ENCODE data around the gene NKX2-2. TPM values are rescaled to one million over a fixed set of nuclear protein-coding genes. Genes with fewer than 3 reads are reported as not detected.

NKX2-2 gene
- total RNA-seq, 4 donors from 2014 or later = 1.7 to 3.9 (median 2.9) TPM

- no peak for TF ChIP-seq POLR2A (IDR thresholded peaks at IDR 0.05)
- TF ChIP-seq, protein P1, sequence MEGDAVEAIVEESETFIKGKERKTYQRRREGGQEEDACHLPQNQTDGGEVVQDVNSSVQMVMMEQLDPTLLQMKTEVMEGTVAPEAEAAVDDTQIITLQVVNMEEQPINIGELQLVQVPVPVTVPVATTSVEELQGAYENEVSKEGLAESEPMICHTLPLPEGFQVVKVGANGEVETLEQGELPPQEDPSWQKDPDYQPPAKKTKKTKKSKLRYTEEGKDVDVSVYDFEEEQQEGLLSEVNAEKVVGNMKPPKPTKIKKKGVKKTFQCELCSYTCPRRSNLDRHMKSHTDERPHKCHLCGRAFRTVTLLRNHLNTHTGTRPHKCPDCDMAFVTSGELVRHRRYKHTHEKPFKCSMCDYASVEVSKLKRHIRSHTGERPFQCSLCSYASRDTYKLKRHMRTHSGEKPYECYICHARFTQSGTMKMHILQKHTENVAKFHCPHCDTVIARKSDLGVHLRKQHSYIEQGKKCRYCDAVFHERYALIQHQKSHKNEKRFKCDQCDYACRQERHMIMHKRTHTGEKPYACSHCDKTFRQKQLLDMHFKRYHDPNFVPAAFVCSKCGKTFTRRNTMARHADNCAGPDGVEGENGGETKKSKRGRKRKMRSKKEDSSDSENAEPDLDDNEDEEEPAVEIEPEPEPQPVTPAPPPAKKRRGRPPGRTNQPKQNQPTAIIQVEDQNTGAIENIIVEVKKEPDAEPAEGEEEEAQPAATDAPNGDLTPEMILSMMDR (IDR thresholded peaks at IDR 0.05) = no peak
These were observed 8.0 kb upstream of the NKX2-2 start for GRCh38 chr20:21521596-21522480.

GRCh38 chr20:21520702-21521595, 7.1 kb upstream of the NKX2-2 start:
- Histone ChIP-seq H3K4me3 (no peak overlapping the region), H3K36me3 (no peaks in the 10 kb centered on the region), H3K27me3 (peaks cover 0 to 50% of the 10 kb centered on the region in 2 donors), H3K27ac (no peak overlapping the region), H3K9me3 (no peaks in the 10 kb centered on the region), H3K4me1 (peaks cover 0 to 16% (median 0%) of the 10 kb centered on the region in 4 donors)
- DNase-seq = peak in 1 of 3 donors; percentile 18
- TF ChIP-seq, protein P1 (IDR thresholded peaks at IDR 0.05) = no peak
- TF ChIP-seq POLR2A (IDR thresholded peaks at IDR 0.05) = no peak

More at GRCh38 chr20:21521596-21522480, 8.0 kb upstream of the NKX2-2 start:
- H3K27ac ChIP-seq = no peak overlapping the region
- peak overlapping the region in 3 of 4 donors; percentile 16 to 20 (median 18) for H3K4me3 ChIP-seq
- peak in 1 of 3 donors; percentile 26 for DNase-seq
- peaks cover 0 to 41% of the 10 kb centered on the region in 2 donors for H3K27me3 ChIP-seq
- peaks cover 0 to 16% (median 0%) of the 10 kb centered on the region in 4 donors for H3K4me1 ChIP-seq
- H3K36me3 ChIP-seq = no peaks in the 10 kb centered on the region
- H3K9me3 ChIP-seq = no peaks in the 10 kb centered on the region

GRCh38 chr20:21519136-21519584, 5.3 kb upstream of the NKX2-2 start:
- H3K27ac ChIP-seq = no peak overlapping the region
- H3K9me3 ChIP-seq = no peaks in the 10 kb centered on the region
- H3K4me1 ChIP-seq = peaks cover 0 to 31% (median 0%) of the 10 kb centered on the region in 4 donors
- H3K27me3 ChIP-seq = peaks cover 0 to 66% of the 10 kb centered on the region in 2 donors
- TF ChIP-seq POLR2A (IDR thresholded peaks at IDR 0.05) = no peak
- TF ChIP-seq, protein P1 (IDR thresholded peaks at IDR 0.05) = no peak
- peak in 1 of 3 donors; percentile 19 for DNase-seq
- no peaks in the 10 kb centered on the region for H3K36me3 ChIP-seq
- H3K4me3 ChIP-seq = no peak overlapping the region

DNA sequence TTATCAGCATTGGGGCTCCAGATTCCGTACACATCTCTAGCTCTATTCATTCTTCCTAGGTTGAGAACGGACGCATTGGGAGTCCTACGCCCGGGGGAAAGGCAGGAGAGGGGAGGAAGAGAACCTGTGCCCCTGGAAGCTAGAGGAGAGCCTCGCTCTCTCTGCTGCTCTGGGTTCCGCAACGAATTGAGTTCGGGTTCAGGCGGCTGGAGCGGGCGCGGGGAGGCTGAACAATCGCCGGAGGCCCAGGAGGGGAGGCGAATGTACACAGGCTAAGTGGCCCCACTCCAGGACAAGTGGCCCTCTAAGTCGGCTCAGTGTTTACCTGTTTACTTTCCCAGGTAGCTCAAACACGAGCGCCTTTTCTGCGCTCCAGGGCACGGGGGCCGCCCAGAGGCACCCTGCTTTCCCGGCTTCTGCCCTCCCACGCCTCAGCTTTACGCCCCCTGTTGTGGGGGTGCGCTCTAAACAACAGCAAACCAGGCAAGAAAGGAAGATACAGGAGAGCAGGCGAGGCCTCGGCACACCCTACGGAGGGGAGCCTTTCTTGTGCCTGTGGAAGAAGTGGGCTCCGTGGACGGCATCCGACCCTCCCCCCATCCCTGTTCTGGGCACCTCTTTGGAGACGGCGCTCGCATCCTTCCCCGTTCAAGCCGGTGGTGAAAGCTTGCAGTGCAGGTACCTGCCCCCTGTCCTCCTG, 4.6 kb upstream of the NKX2-2 start:
- Histone ChIP-seq H3K4me3 (no peak overlapping the region), H3K27ac (no peak overlapping the region), H3K36me3 (no peaks in the 10 kb centered on the region), H3K9me3 (no peaks in the 10 kb centered on the region), H3K4me1 (peaks cover 0 to 39% (median 0%) of the 10 kb centered on the region in 4 donors), H3K27me3 (peaks cover 0 to 69% of the 10 kb centered on the region in 2 donors)
- TF ChIP-seq, protein P1 (IDR thresholded peaks at IDR 0.05) = no peak
- TF ChIP-seq POLR2A (IDR thresholded peaks at IDR 0.05) = no peak
- no peak for DNase-seq
